SH-SY5Y (cell line): ENCODE results near the gene KIF26B.

ENCODE experiments used
- GATA2 ChIP-seq: IDR thresholded peaks from 2 replicates; pipeline ENCODE4 v1.6.1; 2011; ENCODE audit warnings: mild to moderate bottlenecking, low read depth, low read length
- GATA3 ChIP-seq: IDR thresholded peaks from 2 replicates; pipeline ENCODE4 v1.6.1; 2011; ENCODE audit warnings: low read depth, mild to moderate bottlenecking, low read length, moderate library complexity

The KIF26B gene

DNA sequence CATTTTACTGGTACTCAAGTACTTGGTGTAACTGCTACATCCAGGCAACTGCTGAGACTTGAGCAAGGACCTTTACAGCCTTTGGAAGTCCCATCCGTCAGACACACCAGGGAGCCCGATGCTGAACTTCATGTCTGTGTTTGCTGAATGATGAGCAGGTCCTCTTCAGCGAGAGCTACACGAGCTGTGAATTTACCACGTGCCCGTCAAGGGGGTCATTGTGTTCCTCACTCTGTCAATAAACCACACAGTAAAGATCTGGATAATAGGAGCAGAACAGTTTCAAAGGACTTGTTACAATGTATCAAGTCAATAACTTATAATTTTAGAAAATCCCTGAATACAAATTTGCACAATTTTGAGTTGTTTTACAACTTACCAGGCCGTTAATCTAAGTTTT, 427.2 kb downstream of the KIF26B start:
- no peak for TF ChIP-seq GATA3

DNA sequence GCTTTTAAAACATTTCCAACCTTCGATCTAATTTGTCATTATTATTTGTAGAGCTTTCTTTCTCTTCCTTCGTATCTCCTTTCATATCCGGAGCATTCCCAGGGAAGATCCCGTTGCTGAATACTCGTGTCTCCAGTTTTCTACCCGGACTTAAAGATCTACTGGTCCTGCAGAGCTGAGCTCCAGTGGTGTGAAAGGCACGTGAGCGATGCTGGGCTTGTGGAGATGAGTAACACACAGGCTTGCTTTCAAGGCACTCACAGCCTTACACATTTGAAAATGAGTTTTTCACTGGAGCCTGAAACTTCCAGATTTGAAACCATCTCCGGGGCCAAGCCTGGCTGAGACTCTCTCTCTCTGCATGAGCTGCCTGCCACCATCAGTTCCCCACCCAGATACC, 428.3 kb downstream of the KIF26B start:
- TF ChIP-seq GATA3 = no peak
- no peak for TF ChIP-seq GATA2

DNA sequence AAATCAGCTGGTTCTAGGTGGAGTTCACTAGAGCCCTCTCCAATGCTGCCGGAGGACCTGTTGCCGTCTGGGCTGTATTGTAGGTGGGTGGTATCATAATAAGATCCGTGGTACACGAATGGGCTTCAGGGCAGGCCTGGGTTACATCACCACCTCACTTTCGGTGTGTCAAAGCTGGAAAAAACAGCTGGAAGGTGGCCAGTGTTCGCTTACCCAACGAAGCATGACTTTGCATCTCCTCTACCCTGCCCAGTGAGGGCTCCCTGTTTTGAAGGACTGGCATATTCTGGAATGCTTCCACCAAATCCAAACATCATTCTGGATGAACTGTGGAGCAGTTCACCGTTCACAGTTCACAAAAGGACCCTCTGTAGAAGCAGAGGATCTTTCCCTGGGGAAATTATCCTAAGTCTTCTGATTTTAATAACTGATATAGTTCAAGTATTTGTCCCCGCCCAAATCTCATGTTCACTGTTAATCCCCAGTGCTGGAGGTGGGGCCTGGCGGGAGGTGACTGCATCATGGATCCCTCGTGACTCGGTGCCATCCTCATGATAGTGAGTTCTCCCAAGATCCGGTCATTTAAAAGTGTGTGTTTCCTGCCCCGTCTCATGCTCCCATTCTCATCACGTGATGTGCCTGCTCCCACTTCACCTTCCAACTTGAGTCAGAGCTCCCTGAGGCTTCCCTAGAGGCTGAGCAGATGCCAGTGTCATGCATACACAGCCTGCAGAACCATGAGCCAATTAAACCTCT, 429.0 kb downstream of the KIF26B start:
- peak; percentile 58; the same call in 1 of the 2 replicates for TF ChIP-seq GATA2
- TF ChIP-seq GATA3 = no peak

DNA sequence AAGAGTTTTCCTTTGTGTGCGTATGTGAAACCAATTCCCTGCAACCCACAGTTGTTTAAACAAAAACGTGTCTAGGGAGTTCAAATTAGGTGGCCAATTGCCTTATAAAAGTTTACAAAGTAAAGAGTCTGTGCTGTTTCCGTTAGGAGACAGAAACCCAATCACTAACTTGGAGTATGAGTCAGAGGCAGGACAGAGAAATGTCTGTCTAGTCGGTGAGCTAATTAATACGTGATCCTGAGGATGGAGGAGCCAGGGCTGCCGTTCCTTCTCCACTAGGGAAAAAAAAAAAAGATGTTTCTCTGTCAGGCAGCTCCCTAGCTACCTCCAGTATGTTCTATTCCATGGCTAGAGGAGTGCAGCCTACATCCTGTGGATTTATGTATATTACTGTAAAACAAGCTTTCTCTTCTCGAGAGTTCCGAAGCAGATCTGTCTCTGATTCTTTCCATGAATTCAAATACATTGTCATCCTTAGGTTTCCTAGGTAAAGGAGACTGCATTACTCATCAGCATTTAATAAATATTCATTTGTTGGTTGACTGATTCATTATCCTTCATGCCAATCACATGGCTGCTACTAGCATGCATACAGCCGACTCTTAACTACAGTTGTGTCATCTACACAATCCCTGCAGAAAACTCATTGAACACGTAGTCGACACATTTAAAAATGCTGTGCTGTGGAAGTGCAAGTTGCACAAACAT, 430.6 kb downstream of the KIF26B start:
- TF ChIP-seq GATA3 (no peak), GATA2 (no peak)

DNA sequence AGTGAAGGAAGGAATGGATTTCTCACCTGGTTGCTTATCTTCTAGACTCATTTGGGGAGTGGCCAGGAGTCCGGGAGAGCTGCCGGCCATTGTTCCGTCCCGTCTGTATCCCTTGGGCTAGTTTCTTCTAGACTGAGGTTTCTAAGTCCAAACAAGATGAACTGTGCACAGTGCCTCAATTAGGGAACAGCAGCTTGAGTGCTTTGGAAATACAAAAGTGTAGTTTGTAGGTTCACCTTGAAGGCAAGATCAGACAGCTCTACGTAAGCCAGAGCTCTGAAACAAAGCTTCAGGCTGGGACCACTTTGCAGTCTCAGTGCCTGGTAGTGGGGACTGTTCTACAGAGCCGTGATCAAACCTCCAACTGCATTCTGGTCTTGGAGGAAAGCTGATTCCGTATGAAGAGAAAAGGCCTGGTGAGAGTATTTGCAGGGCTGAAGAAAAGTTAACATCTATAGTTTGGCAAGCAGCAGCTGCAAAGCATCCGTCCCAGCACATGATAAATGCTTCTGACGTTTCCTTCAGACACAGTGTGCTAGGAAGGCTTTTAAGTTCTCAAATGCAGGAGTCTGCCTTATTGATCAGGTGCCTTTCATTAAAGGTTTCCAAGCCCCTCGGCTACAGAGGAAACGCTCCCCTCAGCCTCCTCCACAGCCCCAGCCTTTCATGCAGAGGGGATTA, 432.8 kb downstream of the KIF26B start:
- no peak for TF ChIP-seq GATA3

DNA sequence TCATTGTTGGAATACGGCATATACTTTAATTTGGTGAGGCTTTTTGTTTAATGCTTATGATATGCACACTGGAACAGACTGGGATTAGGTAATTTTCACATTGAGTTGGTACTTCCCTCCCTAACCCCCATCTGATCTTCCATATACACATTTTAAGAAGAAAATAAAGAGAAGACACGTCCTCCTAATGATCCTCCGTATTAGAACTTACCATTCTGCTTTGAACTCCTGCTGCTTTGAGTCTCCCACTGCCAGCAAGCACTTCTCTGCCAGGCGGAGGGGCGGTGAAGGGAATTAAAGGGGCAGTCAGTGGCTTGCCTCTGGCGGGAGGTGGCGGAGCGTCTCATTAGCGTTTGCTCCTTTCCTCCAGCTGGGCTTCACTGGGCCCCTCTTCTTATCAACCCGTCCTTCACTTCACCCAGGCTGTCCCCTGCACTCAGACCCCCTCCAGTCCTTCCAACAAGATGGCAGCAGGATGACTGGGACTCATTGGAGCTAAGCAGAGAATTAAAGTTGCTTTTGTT, 433.4 kb downstream of the KIF26B start:
- TF ChIP-seq GATA2 = no peak
- TF ChIP-seq GATA3 = no peak

DNA sequence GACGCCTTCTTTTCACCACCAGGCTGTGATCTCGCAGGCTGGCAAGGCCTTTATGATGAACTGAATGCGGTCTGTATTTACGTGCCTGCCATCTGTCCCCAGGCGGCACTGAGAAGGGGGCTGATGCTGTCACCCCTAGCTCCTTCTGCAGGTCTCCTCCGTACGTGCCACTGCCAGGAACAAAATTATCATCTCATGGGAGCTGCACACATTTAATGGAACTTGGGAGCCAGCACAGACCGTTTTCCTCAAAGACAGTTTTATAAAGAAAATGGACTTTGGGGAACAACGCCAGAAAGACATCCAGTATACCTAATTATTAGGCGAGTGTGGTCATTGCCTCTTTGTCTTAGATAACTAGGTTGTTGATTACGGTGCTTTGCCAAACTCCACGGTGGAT, 434.5 kb downstream of the KIF26B start:
- no peak for TF ChIP-seq GATA2
- no peak for TF ChIP-seq GATA3

DNA sequence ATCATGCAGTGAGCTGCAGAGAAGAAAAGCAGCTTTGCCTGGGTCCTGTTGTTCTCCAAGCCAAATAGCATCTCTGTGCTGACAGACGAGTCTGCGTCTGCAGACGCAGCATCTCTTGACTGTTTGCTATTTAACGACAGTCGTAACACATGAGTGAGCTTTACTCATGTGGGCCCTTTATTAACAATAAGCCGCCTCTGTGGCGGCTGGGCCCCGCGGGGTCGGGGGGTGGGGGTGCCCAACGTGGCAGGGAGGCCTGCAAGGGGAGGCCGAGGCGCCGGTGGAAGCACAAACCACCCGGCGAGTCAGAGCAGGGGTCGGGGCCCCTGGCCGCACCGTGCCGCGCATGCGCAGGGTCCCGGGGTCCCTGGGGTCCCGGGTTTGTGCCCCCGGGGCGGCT, 435.1 kb downstream of the KIF26B start:
- TF ChIP-seq GATA2 = no peak
- TF ChIP-seq GATA3 = no peak

DNA sequence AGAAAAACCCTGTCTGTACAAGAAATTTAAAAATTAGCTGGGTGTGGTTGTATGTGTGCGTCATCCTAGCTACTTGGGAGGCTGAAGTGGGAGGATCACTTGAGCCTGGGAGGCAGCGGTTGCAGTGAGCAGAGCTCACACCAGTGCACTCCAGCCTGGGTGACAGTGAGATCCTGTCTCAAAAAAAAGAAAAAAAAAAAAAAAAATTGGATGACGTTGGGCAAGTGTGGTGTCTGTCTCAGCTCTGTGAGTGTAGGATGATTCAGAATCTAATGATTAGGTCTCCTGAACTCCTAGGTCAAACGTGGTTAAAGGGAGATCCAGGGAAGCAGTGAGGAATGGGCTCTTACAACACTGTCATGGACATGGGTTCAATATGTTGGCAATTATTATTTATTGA, 435.9 kb downstream of the KIF26B start:
- no peak for TF ChIP-seq GATA2
- TF ChIP-seq GATA3 = no peak

DNA sequence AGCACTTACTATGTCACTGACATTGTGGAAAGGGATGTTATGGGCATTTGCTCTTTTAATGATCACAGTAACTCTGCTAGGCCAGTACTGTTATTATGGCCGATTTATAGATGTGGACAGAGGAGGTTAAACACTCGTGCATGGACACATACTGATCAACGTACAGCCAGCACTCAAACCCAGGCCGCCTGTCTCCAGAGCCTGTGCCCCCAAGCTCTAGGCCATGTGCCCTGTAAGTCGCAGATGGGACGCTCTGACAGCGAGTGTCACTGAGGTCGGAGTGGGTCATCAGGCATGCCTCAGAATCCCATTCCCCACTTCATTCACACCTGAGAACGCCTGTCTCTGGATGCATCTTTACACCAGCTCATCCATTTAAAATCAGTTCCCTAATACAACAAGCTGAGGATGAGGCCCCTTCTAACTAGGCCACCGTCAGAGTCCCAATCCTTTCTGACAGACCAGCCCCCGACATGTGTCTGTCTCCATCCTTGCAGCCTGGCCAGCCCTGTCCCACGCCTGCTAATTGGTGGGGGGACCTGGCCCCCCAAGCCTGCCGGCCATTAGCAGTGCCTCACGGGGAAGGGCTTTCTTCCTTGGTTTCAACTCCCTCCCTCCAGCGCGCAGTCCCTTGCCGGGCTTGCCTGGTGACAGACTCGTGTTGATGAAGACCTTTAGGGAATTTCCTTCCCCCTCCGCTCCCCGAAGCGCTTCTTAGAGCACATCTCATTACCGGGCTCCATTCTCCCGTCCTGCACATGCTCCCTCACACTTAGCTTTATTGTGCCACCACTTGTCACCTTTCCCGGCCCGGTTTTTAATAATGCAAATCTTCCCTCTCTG, 436.8 kb downstream of the KIF26B start:
- TF ChIP-seq GATA3 (no peak), GATA2 (no peak)

DNA sequence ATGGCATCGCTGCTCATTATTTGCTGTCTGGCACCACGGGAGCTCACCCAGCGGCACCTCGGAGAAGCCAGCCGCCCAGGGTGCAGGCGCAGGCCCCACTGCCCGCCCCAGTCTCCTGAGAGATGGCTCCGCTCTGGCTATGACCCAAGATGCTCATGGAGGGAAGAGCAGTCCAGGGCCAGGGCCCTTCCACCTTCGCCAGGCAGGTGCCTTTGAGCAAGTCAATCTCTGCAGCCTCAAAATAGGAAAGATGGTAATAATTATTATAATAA, 437.3 kb downstream of the KIF26B start:
- TF ChIP-seq GATA2 (no peak), GATA3 (no peak)

DNA sequence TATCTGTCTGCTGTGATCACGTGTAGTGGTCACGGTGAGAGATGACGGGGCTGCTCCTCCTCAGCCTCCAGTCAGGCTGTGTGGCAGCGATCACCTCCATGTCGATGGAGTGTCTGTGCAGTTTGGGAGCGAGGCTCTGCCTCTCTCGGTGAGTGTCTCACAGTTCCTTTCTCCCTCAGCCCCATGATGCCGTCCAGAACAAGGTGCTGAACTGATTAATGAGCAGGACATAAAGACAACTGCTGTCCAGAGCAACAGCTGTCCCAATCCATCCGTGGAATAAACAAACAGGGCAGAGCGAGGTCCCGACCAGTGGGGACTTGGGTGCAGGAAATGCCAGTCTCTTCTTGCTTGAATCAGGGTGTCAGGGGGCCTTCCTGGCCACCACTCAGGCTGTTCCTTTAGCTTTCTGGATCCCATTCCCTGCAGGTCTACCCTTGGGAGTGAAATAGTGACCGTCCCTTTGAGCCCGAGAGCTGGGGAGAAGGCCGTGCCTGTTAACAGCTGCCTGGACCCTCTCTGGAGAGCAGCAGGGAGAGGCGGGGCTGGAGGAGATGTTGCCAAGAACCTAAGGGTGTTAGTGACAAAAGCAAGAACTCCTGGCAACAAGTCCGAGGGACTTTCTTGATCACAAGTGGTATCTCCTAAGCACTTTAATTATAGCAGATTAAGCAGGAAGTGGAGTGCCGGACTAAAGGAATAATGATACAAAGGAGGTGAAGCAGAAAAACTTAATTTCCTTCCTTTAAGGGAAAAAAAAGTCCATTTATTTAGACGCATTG, 443.9 kb downstream of the KIF26B start:
- TF ChIP-seq GATA3 (no peak), GATA2 (no peak)

DNA sequence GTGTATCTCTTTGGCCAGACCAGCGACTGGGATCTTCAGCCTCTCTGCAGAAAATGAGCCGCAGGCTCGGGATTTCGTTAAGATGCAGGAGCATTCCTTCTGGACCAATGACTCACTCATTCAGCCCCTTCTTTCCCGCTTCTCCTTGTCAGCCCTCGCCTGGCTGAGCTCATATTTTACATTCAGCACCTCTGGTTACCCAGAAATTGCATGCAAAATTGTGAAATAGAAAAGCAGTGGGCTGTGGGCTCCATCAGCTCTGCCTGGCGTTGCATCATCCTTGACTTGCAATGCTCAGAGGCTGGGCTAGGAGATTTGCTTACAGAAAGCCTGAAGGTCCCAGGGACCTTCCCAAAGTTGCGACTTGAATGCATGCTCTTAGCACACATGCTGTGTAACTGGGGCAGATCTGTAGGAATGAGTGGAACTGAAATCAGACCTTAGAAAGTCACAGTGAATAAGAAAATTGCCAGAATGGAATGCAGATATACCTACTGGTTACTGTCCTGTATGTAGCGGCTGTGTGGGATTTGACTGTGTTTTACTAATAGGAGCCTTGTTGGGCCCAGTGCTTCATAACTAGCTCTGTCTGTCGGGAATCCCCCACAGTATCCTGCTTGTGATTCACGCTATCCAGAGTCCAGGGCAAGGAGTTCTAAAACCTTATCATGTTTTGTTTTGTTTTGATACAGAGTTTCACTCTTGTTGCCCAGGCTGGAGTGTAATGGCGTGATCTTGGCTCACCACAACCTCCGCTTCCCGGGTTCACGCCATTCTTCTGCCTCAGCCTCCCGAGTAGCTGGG, 444.8 kb downstream of the KIF26B start:
- no peak for TF ChIP-seq GATA3
- no peak for TF ChIP-seq GATA2

DNA sequence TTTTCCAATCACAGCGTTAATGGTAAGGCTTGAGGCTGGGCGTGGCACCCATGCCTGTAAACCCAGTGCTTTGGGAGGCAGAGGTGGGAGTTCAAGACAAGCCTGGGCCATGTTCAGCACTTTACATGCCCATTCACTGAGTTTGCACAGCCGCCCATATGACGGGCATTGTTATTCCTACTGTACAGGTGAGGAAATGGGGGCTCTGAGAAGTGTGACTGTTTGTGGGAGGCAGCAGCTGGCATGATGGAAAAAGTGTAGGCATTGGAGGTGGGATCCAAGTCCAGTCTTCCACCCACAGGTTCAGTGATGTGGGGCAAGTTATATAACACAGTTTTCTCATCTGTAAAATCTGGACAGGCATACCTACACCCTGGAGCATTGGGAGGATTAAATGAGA, 445.9 kb downstream of the KIF26B start:
- no peak for TF ChIP-seq GATA3
- TF ChIP-seq GATA2 = peak; percentile 72; the same call in 1 of the 2 replicates
